Measurements from ENCODE around the gene BTBD8.

Gene BTBD8

GRCh38 chr1:92210701-92211100 lies 130.6 kb downstream of the BTBD8 start:
- no peak overlapping the region for H3K4me2 ChIP-seq (ENCODE audit: low read depth, low read length, poor library complexity, severe bottlenecking)
- TF ChIP-seq EZH2phosphoT487 (conservative IDR thresholded peaks at IDR 0.05; ENCODE audit: low read length) (no peak), CTCF (IDR thresholded peaks at IDR 0.05; ENCODE audit: insufficient read depth, low read length, poor library complexity, severe bottlenecking) (no peak)
- H3F3A ChIP-seq (ENCODE audit: insufficient read depth) = no peaks in the 10 kb centered on the region
- H3K79me2 ChIP-seq (ENCODE audit: insufficient read depth, low read length) = no peaks in the 10 kb centered on the region
- no peaks in the 10 kb centered on the region for H3K36me3 ChIP-seq (ENCODE audit: low read length)
- H3K9me3 ChIP-seq (ENCODE audit: insufficient read depth, low read length) = peaks cover 4% of the 10 kb centered on the region; the same call in 1 of the 2 replicates
- H2AFZ ChIP-seq (ENCODE audit: low read depth, low read length, severe bottlenecking) = no peak overlapping the region
- no peaks in the 10 kb centered on the region for H3K27me3 ChIP-seq (ENCODE audit: low read length)
- no peak overlapping the region for H3K9ac ChIP-seq (ENCODE audit: low read length)
- no peaks in the 10 kb centered on the region for H3K9me2 ChIP-seq (replicated peaks; ENCODE audit: insufficient read depth, low read length)
- no peak overlapping the region for H3K27ac ChIP-seq (ENCODE audit: low read depth, low read length)
- no peak overlapping the region for H3K4me3 ChIP-seq (ENCODE audit: insufficient read depth, low read length, poor library complexity, severe bottlenecking)
- H4K20me1 ChIP-seq (ENCODE audit: low read depth, low read length) = no peaks in the 10 kb centered on the region

- Histone ChIP-seq H3K9ac (ENCODE audit: low read length) (no peak overlapping the region), H3F3A (ENCODE audit: insufficient read depth) (no peaks in the 10 kb centered on the region), H3K9me2 (replicated peaks; ENCODE audit: insufficient read depth, low read length) (no peaks in the 10 kb centered on the region), H3K4me2 (ENCODE audit: low read depth, low read length, poor library complexity, severe bottlenecking) (no peak overlapping the region), H4K20me1 (ENCODE audit: low read depth, low read length) (no peaks in the 10 kb centered on the region), H3K9me3 (ENCODE audit: insufficient read depth, low read length) (peaks cover 4% of the 10 kb centered on the region; the same call in 1 of the 2 replicates), H3K27ac (ENCODE audit: low read depth, low read length) (no peak overlapping the region), H3K36me3 (ENCODE audit: low read length) (no peaks in the 10 kb centered on the region), H3K79me2 (ENCODE audit: insufficient read depth, low read length) (no peaks in the 10 kb centered on the region), H3K27me3 (ENCODE audit: low read length) (no peaks in the 10 kb centered on the region), H2AFZ (ENCODE audit: low read depth, low read length, severe bottlenecking) (no peak overlapping the region), H3K4me3 (ENCODE audit: insufficient read depth, low read length, poor library complexity, severe bottlenecking) (no peak overlapping the region)
- TF ChIP-seq CTCF (IDR thresholded peaks at IDR 0.05; ENCODE audit: insufficient read depth, low read length, poor library complexity, severe bottlenecking) (no peak), EZH2phosphoT487 (conservative IDR thresholded peaks at IDR 0.05; ENCODE audit: low read length) (no peak)
These were observed 131.0 kb downstream of the BTBD8 start for GRCh38 chr1:92211166-92211565.

GRCh38 chr1:92217721-92218120 lies 137.6 kb downstream of the BTBD8 start, which contains the start of gene C1orf146:
C1orf146 (plus strand) TSS chr1:92217915; CDS start chr1:92231421, 13,506 bp downstream.
- Histone ChIP-seq H3K27me3 (ENCODE audit: low read length) (no peaks in the 10 kb centered on the region), H3F3A (ENCODE audit: insufficient read depth) (no peaks in the 10 kb centered on the region), H3K4me3 (ENCODE audit: insufficient read depth, low read length, poor library complexity, severe bottlenecking) (no peak within 1 kb of the TSS), H2AFZ (ENCODE audit: low read depth, low read length, severe bottlenecking) (no peak within 1 kb of the TSS), H4K20me1 (ENCODE audit: low read depth, low read length) (no peaks in the 10 kb centered on the region), H3K9ac (ENCODE audit: low read length) (no peak within 1 kb of the TSS), H3K9me2 (replicated peaks; ENCODE audit: insufficient read depth, low read length) (no peaks in the 10 kb centered on the region), H3K4me2 (ENCODE audit: low read depth, low read length, poor library complexity, severe bottlenecking) (no peak within 1 kb of the TSS), H3K27ac (ENCODE audit: low read depth, low read length) (no peak within 1 kb of the TSS), H3K79me2 (ENCODE audit: insufficient read depth, low read length) (no peaks in the 10 kb centered on the region), H3K36me3 (ENCODE audit: low read length) (no peaks in the 10 kb centered on the region), H3K9me3 (ENCODE audit: insufficient read depth, low read length) (no peaks in the 10 kb centered on the region)
- TF ChIP-seq CTCF (IDR thresholded peaks at IDR 0.05; ENCODE audit: insufficient read depth, low read length, poor library complexity, severe bottlenecking) (no peak), EZH2phosphoT487 (conservative IDR thresholded peaks at IDR 0.05; ENCODE audit: low read length) (no peak)

Measured in SU-DHL-6 (cell line).